Retina (tissue), 1 donor: ENCODE data around the gene FOXO6.
"Not testable (repeated sequence)": the region's sequence is repeated elsewhere in the genome, so short reads cannot be mapped to it uniquely, and the experiment has no call there.

ENCODE experiments used
- DNase-seq: peaks from one replicate; pipeline ENCODE4 v3.0.0-alpha.2; 2016

The FOXO6 gene

GRCh38 chr1:41329662-41330587 lies 31.3 kb upstream of the FOXO6 start:
- peak; percentile 40 for DNase-seq

- DNase-seq = no peak
These were observed 30.4 kb upstream of the FOXO6 start for GRCh38 chr1:41330588-41331545.

- no peak for DNase-seq
These were observed 29.7 kb upstream of the FOXO6 start for GRCh38 chr1:41331546-41331917.

- DNase-seq = not testable (repeated sequence)
These were observed 29.1 kb upstream of the FOXO6 start for GRCh38 chr1:41332161-41332560.

GRCh38 chr1:41333146-41333784 lies 28.0 kb upstream of the FOXO6 start:
- no peak for DNase-seq

GRCh38 chr1:41338820-41339219 lies 22.4 kb upstream of the FOXO6 start:
- no peak for DNase-seq

GRCh38 chr1:41340655-41341364 lies 20.4 kb upstream of the FOXO6 start:
- DNase-seq = no peak

- no peak for DNase-seq
These were observed 19.9 kb upstream of the FOXO6 start for GRCh38 chr1:41341365-41341683.

GRCh38 chr1:41341772-41342562 lies 19.3 kb upstream of the FOXO6 start:
- peak; percentile 42 for DNase-seq

GRCh38 chr1:41342774-41343355 lies 18.4 kb upstream of the FOXO6 start:
- no peak for DNase-seq

- no peak for DNase-seq
These were observed 17.2 kb upstream of the FOXO6 start for GRCh38 chr1:41343790-41344699.

GRCh38 chr1:41344708-41345159 lies 16.5 kb upstream of the FOXO6 start:
- no peak for DNase-seq

- DNase-seq = no peak
These were observed 15.7 kb upstream of the FOXO6 start for GRCh38 chr1:41345434-41346075.

- DNase-seq = no peak
These were observed 14.0 kb upstream of the FOXO6 start for GRCh38 chr1:41347276-41347675.

- no peak for DNase-seq
These were observed 12.8 kb upstream of the FOXO6 start for GRCh38 chr1:41348394-41348793.

GRCh38 chr1:41349361-41350054 lies 11.7 kb upstream of the FOXO6 start:
- DNase-seq = no peak

GRCh38 chr1:41350055-41350378 lies 11.2 kb upstream of the FOXO6 start:
- DNase-seq = no peak

- DNase-seq = no peak
These were observed 9.7 kb upstream of the FOXO6 start for GRCh38 chr1:41351262-41352151.
